Keratinocyte (primary cell): ENCODE results near the gene CST6.

Experiments
- CTCF ChIP-seq, 3 experiments: IDR thresholded peaks in 1 of 3; conservative IDR thresholded peaks in 1 of 3; optimal IDR thresholded peaks in 1 of 3; 2 replicates in 2 of 3; 3 replicates in 1 of 3; pipeline versions ENCODE3 to v1.5.1; 2011; ENCODE audit warnings: low read length in 3 of 3, mild to moderate bottlenecking in 3 of 3, moderate library complexity in 2 of 3, control low read depth in 1 of 3, inconsistent platforms in 1 of 3; ENCODE audit not compliant: insufficient read depth in 2 of 3; ENCODE audit errors: extremely low read depth in 1 of 3
- EZH2 ChIP-seq: IDR thresholded peaks from one replicate; pipeline ENCODE4 v1.6.1; 2012; ENCODE audit warnings: inconsistent platforms, mild to moderate bottlenecking, low read length, moderate library complexity

GRCh38 chr11:66011239-66011784 is 496 bp upstream of the CST6 start:
- TF ChIP-seq EZH2 (no peak), CTCF (optimal IDR thresholded peaks at IDR 0.05 in 1 of 3, IDR thresholded peaks at IDR 0.05 in 1 of 3, conservative IDR thresholded peaks at IDR 0.05 in 1 of 3; ENCODE audit: extremely low read depth in 1 of 3, insufficient read depth in 2 of 3, low read length in 3 of 3) (no peak)
